WERI-Rb-1 (cell line): Measurements from ENCODE around the gene PEMT.

Experiments used
- DNase-seq: peaks from one replicate; pipeline ENCODE4 v3.0.0-alpha.2; 2020
- H3K27ac ChIP-seq: fragments of 250-450 bp; sonication (Bioruptor Pico); 2 replicates; pipeline ENCODE4 v1.5.1; 2020; ENCODE audit warnings: mild to moderate bottlenecking, moderate library complexity
- H3K27me3 ChIP-seq: fragments of 250-450 bp; sonication (Bioruptor Pico); 2 replicates; pipeline ENCODE4 v1.5.1; 2021; ENCODE audit warnings: mild to moderate bottlenecking, low read depth, moderate library complexity; ENCODE audit not compliant: insufficient read depth, severe bottlenecking
- H3K36me3 ChIP-seq: fragments of 250-450 bp; sonication (Bioruptor Pico); 2 replicates; pipeline ENCODE4 v1.5.1; 2020; ENCODE audit warnings: mild to moderate bottlenecking, moderate library complexity
- H3K4me3 ChIP-seq: 2 replicates; pipeline ENCODE4 v1.5.1; 2011; ENCODE audit warnings: low read depth, mild to moderate bottlenecking, control low read depth, low read length
- H3K9me3 ChIP-seq: fragments of 250-450 bp; sonication (Bioruptor Pico); 2 replicates; pipeline ENCODE4 v1.5.1; 2021; ENCODE audit warnings: mild to moderate bottlenecking, moderate library complexity; ENCODE audit not compliant: severe bottlenecking
- CTCF ChIP-seq: IDR thresholded peaks from 2 replicates; pipeline ENCODE4 v1.5.1; 2011; ENCODE audit warnings: low read depth, mild to moderate bottlenecking, control low read depth, inconsistent platforms, low read length

The PEMT gene

GRCh38 chr17:17606416-17607000 lies 15.0 kb upstream of the PEMT start:
- TF ChIP-seq CTCF: no peak
- peaks cover 3% of the 10 kb centered on the region for H3K9me3 ChIP-seq
- no peak overlapping the region for H3K4me3 ChIP-seq
- DNase-seq: no peak
- H3K27me3 ChIP-seq: no peaks in the 10 kb centered on the region
- no peaks in the 10 kb centered on the region for H3K36me3 ChIP-seq
- H3K27ac ChIP-seq: no peak overlapping the region

- no peaks in the 10 kb centered on the region for H3K27me3 ChIP-seq
- peaks cover 3% of the 10 kb centered on the region for H3K9me3 ChIP-seq
- no peak overlapping the region for H3K4me3 ChIP-seq
- no peak overlapping the region for H3K27ac ChIP-seq
- no peak for DNase-seq
- TF ChIP-seq CTCF: no peak
- H3K36me3 ChIP-seq: no peaks in the 10 kb centered on the region
Measured at GRCh38 chr17:17605729-17606088, 14.2 kb upstream of the PEMT start.

GRCh38 chr17:17605083-17605728 lies 13.7 kb upstream of the PEMT start:
- DNase-seq: no peak
- no peak for TF ChIP-seq CTCF

GRCh38 chr17:17603895-17604225 lies 12.4 kb upstream of the PEMT start:
- Histone ChIP-seq H3K36me3 (no peaks in the 10 kb centered on the region), H3K9me3 (no peaks in the 10 kb centered on the region), H3K4me3 (no peak overlapping the region), H3K27me3 (no peaks in the 10 kb centered on the region), H3K27ac (no peak overlapping the region)
- DNase-seq: no peak
- TF ChIP-seq CTCF: no peak

More at GRCh38 chr17:17605083-17605728, 13.7 kb upstream of the PEMT start:
- Histone ChIP-seq H3K4me3 (no peak overlapping the region), H3K27me3 (no peaks in the 10 kb centered on the region), H3K36me3 (no peaks in the 10 kb centered on the region), H3K27ac (no peak overlapping the region), H3K9me3 (no peaks in the 10 kb centered on the region)

- H3K27ac ChIP-seq: no peak overlapping the region
- H3K27me3 ChIP-seq: no peaks in the 10 kb centered on the region
- TF ChIP-seq CTCF: no peak
- no peaks in the 10 kb centered on the region for H3K36me3 ChIP-seq
- DNase-seq: no peak
- H3K9me3 ChIP-seq: no peaks in the 10 kb centered on the region
- H3K4me3 ChIP-seq: no peak overlapping the region
Measured at GRCh38 chr17:17603178-17603894, 11.8 kb upstream of the PEMT start.

GRCh38 chr17:17599965-17600364 lies 8.5 kb upstream of the PEMT start:
- no peak overlapping the region for H3K27ac ChIP-seq
- H3K27me3 ChIP-seq: no peaks in the 10 kb centered on the region
- no peaks in the 10 kb centered on the region for H3K36me3 ChIP-seq
- TF ChIP-seq CTCF: no peak
- no peaks in the 10 kb centered on the region for H3K9me3 ChIP-seq
- DNase-seq: no peak
- H3K4me3 ChIP-seq: no peak overlapping the region
